ENCODE measurements around the gene PAN2.

DNA sequence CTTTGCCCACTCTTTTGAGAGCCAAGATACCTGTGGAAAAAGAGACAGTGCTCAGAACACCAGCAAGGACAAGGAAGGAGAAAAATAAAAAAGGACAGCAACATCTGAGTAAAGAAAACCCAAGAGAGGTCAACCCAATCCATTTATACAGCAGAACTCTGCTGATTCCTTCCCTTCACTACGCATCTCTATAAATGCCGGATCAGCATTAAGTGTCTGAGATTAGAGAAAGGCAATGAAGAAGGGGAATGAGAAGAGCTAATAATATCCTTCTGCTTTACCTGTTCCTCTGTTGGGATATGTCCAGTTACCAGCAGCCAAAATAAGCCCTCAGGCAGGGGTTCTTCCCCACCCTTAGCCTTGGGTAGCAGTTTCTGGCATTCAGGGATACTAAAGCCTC lies 51.2 kb downstream of the PAN2 start:
- TF ChIP-seq POLR2AphosphoS5 (IDR thresholded peaks at IDR 0.05) (no peak), POLR2A (IDR thresholded peaks at IDR 0.05) (no peak), EP300 (IDR thresholded peaks at IDR 0.05) (no peak)
- TF ChIP-seq, protein P1, sequence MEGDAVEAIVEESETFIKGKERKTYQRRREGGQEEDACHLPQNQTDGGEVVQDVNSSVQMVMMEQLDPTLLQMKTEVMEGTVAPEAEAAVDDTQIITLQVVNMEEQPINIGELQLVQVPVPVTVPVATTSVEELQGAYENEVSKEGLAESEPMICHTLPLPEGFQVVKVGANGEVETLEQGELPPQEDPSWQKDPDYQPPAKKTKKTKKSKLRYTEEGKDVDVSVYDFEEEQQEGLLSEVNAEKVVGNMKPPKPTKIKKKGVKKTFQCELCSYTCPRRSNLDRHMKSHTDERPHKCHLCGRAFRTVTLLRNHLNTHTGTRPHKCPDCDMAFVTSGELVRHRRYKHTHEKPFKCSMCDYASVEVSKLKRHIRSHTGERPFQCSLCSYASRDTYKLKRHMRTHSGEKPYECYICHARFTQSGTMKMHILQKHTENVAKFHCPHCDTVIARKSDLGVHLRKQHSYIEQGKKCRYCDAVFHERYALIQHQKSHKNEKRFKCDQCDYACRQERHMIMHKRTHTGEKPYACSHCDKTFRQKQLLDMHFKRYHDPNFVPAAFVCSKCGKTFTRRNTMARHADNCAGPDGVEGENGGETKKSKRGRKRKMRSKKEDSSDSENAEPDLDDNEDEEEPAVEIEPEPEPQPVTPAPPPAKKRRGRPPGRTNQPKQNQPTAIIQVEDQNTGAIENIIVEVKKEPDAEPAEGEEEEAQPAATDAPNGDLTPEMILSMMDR (IDR thresholded peaks at IDR 0.05), result no peak
